K562 (cell line): ENCODE measurements around the gene ZFPM1. TPM values are rescaled to one million over a fixed set of nuclear protein-coding genes. Genes with fewer than 3 reads are reported as not detected.

Experiments
- ATAC-seq: fragments of 200-7000 bp; cut with Tn5 transposase; 3 replicates; pipeline ENCODE4 v1.9.1; 2020; ENCODE audit warnings: moderate library complexity
- BruUV-seq: library from RNA; stranded (reverse); fragments of 400-500 nt; replicated peaks from 2 replicates; lab custom pipeline; 2021; lab: Mats Ljungman, UMichigan
- CTCF ChIA-PET: fragments of 300-600 bp; formaldehyde crosslinking; extraction: SDS; loops from one replicate; lab custom pipeline; 2021; ENCODE audit warnings: low intra/inter-chr PET ratio; lab: Yijun Ruan, JAX
- POLR2A ChIA-PET: fragments of 300-600, 350-650 bp; sonication (Branson Sonifier 250); formaldehyde crosslinking; extraction: SDS; loops from one replicate; lab custom pipeline; 2021; ENCODE audit warnings: antibody characterized with exemption, inconsistent platforms; lab: Yijun Ruan, JAX
- DNase-seq, 4 experiments: peaks; one replicate each; pipeline versions ENCODE4 v3.0.0 to v3.0.0-alpha.2; 2011 to 2018; ENCODE audit warnings: low spot score in 3 of 4, mixed read lengths in 3 of 4; ENCODE audit errors: extremely low read depth in 1 of 4
- FAIRE-seq: peaks from 2 replicates; lab custom pipeline; 2011; peaks lifted over from hg19 to GRCh38; lab: Jason Lieb, UNC
- H2AFZ ChIP-seq: 2 replicates; pipeline ENCODE4 v1.6.0; 2011; ENCODE audit warnings: low read depth, low read length, control low read depth, inconsistent platforms
- H3K27ac ChIP-seq: fragments of 200-600 bp; 3 replicates; pipeline ENCODE4 v1.8.0; 2011; ENCODE audit warnings: low read depth, mild to moderate bottlenecking, control low read depth, inconsistent platforms, low read length, moderate library complexity, mixed read lengths; ENCODE audit errors: extremely low read depth
- H3K27me3 ChIP-seq, 2 experiments: fragments of 300-600 bp in 1 of 2; 2 replicates in 1 of 2; 3 replicates in 1 of 2; pipeline versions ENCODE4 v1.6.0 to v1.8.0; 2011; ENCODE audit warnings: inconsistent platforms in 2 of 2, low read length in 2 of 2, mild to moderate bottlenecking in 1 of 2, mixed read lengths in 1 of 2, moderate library complexity in 1 of 2; ENCODE audit not compliant: control insufficient read depth in 2 of 2, insufficient read depth in 2 of 2
- H3K36me3 ChIP-seq: fragments of 300-600 bp; 3 replicates; pipeline ENCODE4 v1.8.0; 2011; ENCODE audit warnings: mild to moderate bottlenecking, low read length, inconsistent platforms; ENCODE audit not compliant: control insufficient read depth, insufficient read depth
- H3K4me1 ChIP-seq, 2 experiments: fragments of 200-600 bp in 1 of 2; replicated peaks in 1 of 2; 2 replicates in 1 of 2; 3 replicates in 1 of 2; pipeline versions ENCODE4 v1.5.1 to v1.8.0; 2011; ENCODE audit warnings: inconsistent platforms in 2 of 2, low read length in 2 of 2, mild to moderate bottlenecking in 1 of 2, mixed read lengths in 1 of 2, moderate library complexity in 1 of 2; ENCODE audit not compliant: control insufficient read depth in 2 of 2, insufficient read depth in 2 of 2
- H3K4me2 ChIP-seq: 2 replicates; pipeline ENCODE4 v1.6.1; 2011; ENCODE audit warnings: low read length, control low read depth, inconsistent platforms, mixed read lengths; ENCODE audit not compliant: insufficient read depth
- H3K4me3 ChIP-seq: fragments of 200-600 bp; sonication (generic), shearing (Covaris generic); 2 replicates; pipeline ENCODE4 v1.5.1; 2016; ENCODE audit warnings: control low read depth, inconsistent platforms
- H3K79me2 ChIP-seq: fragments of 200-600 bp; 3 replicates; pipeline ENCODE4 v1.8.0; 2011; ENCODE audit warnings: low read length, inconsistent platforms; ENCODE audit not compliant: control insufficient read depth, insufficient read depth
- H3K9ac ChIP-seq, 2 experiments: 2 replicates each; pipeline versions ENCODE4 v1.6.0 to v1.6.1; 2011; ENCODE audit warnings: low read depth in 2 of 2, low read length in 2 of 2, control low read depth in 1 of 2, inconsistent platforms in 1 of 2, mild to moderate bottlenecking in 1 of 2, mixed read lengths in 1 of 2; ENCODE audit not compliant: insufficient read depth in 1 of 2
- H3K9me1 ChIP-seq: one replicate; pipeline ENCODE4 v1.6.0; 2011; ENCODE audit warnings: inconsistent platforms, mild to moderate bottlenecking, low read length, moderate library complexity; ENCODE audit not compliant: control insufficient read depth, insufficient read depth
- H3K9me3 ChIP-seq: replicated peaks from 2 replicates; pipeline ENCODE4 v1.5.1; 2011; ENCODE audit warnings: low read depth, low read length, inconsistent platforms; ENCODE audit not compliant: control insufficient read depth, insufficient read depth
- H4K20me1 ChIP-seq: replicated peaks from 2 replicates; pipeline ENCODE4 v1.6.1; 2011; ENCODE audit warnings: low read length, inconsistent platforms, mixed read lengths; ENCODE audit not compliant: control insufficient read depth, insufficient read depth
- ARID3A ChIP-seq: IDR thresholded peaks from 2 replicates; pipeline ENCODE4 v1.6.1; 2012; ENCODE audit warnings: low read depth, low read length, improper control_type of control experiment, borderline replicate concordance
- CREB3 ChIP-seq: fragments of 450-650 bp; conservative IDR thresholded peaks from 2 replicates; pipeline ENCODE4 v1.6.1; 2016; ENCODE audit warnings: missing genetic modification characterization, low read depth, mild to moderate bottlenecking, missing compliant biosample characterization, moderate library complexity
- ETV6 ChIP-seq, 3 experiments: fragments of 150-350 bp in 1 of 3; sonication (generic) in 1 of 3; formaldehyde crosslinking in 1 of 3; IDR thresholded peaks; 2 replicates each; pipeline versions ENCODE4 v1.6.1 to v1.8.0; 2014 to 2022; ENCODE audit warnings: borderline replicate concordance in 2 of 3, low read depth in 2 of 3, antibody characterized with exemption in 1 of 3, low read length in 1 of 3, mild to moderate bottlenecking in 1 of 3, missing genetic modification reagents in 1 of 3
- HBP1 ChIP-seq: fragments of 450-650 bp; formaldehyde crosslinking; IDR thresholded peaks from 2 replicates; pipeline ENCODE4 v1.4.0; 2022; ENCODE audit warnings: missing genetic modification characterization
- MBD2 ChIP-seq: sonication (generic); IDR thresholded peaks from 2 replicates; pipeline ENCODE4 v1.6.1; 2016; ENCODE audit warnings: low read depth, borderline replicate concordance
- NCOA1 ChIP-seq: fragments of 450-650 bp; IDR thresholded peaks from 2 replicates; pipeline ENCODE4 v1.6.1; 2016; ENCODE audit warnings: low read depth
- ZBTB43 ChIP-seq: sonication (generic); formaldehyde crosslinking; IDR thresholded peaks from 2 replicates; pipeline ENCODE4 v1.8.0; 2023; ENCODE audit warnings: mild to moderate bottlenecking, missing genetic modification reagents
- ZNF57 ChIP-seq: fragments of 450-650 bp; formaldehyde crosslinking; IDR thresholded peaks from 2 replicates; pipeline ENCODE4 v1.4.0; 2020; ENCODE audit warnings: mild to moderate bottlenecking, moderate library complexity
- WGBS: fragments of 100-300 bp; shearing (Covaris generic); methylation state at CpG from one replicate; pipeline ENCODE4 v1.1.6; 2016; ENCODE audit warnings: low coverage, mixed read lengths; ENCODE audit not compliant: insufficient coverage; ENCODE audit errors: missing lambda C conversion rate; 5-methylcytosine and 5-hydroxymethylcytosine counted together
- in situ Hi-C: fragments of 300-500 bp; cut with MboI; formaldehyde crosslinking; loops from 4 replicates; pipeline ENCODE4 v1.15.0; 2018; ENCODE audit warnings: inconsistent platforms, mixed read lengths
- intact Hi-C: fragments of 100-400 bp; cut with micrococcal nuclease; formaldehyde crosslinking; loops from 2 replicates; pipeline ENCODE4 v1.14.2; 2022
- polyA plus RNA-seq, 8 experiments: library from polyadenylated mRNA; depleted of rRNA in 4 of 8; stranded (reverse) in 5 of 8; unstranded in 3 of 8; fragments of >200 nt; fragmentation: Nextera tagmentation in 2 of 8; fragmentation: Illumina TruSeq in 1 of 8; extraction: Ambion mirVana in 2 of 8; extraction: Trizol in 1 of 8; gene quantifications; 2 replicates each; pipeline versions ENCODE4 v1.2.1 to v1.2.3, GENCODE V29; 2011 to 2014; ENCODE audit warnings: inconsistent platforms in 1 of 8, missing spikeins in 1 of 8
- total RNA-seq, 7 experiments: library from RNA; depleted of rRNA in 6 of 7; stranded (reverse); fragments of >200 nt in 6 of 7; fragmentation: Illumina TruSeq in 2 of 7; extraction: Trizol in 2 of 7; gene quantifications; 2 replicates each; pipeline versions ENCODE4 v1.2.1 to v1.2.3, GENCODE V29; 2011 to 2021; ENCODE audit warnings: low replicate concordance in 1 of 7

The ZFPM1 gene
- total and polyA plus RNA-seq, 9 of the 15 experiments (the other 6 are each of a cell fraction or from before 2014, with no cell fraction given), result 0.03 to 35.9 (median 1.4) TPM

GRCh38 chr16:88437367-88437964 is 15.6 kb upstream of the ZFPM1 start:
- Histone ChIP-seq H3K4me1 (peaks cover 0 to 85% of the 10 kb centered on the region in 2 experiments; a peak in 2 of 5 replicates), H3K9me1 (no peaks in the 10 kb centered on the region), H3K27ac (no peak overlapping the region), H3K36me3 (no peaks in the 10 kb centered on the region), H3K4me3 (no peak overlapping the region), H3K9me3 (no peaks in the 10 kb centered on the region), H2AFZ (no peak overlapping the region), H4K20me1 (peaks cover 11% of the 10 kb centered on the region), H3K79me2 (no peaks in the 10 kb centered on the region), H3K9ac (no peak overlapping the region), H3K27me3 (peaks cover 15 to 51% of the 10 kb centered on the region in 2 experiments; a peak in 4 of 5 replicates), H3K4me2 (no peak overlapping the region)
- CTCF ChIA-PET, result interaction anchor here (0.6 to 2.0 kb wide), 3 partner anchors 506 to 658 kb away, joined by 3 to 8 read pairs (median 4); no protein-coding TSS in a partner anchor
- intact Hi-C loops (no loop called here), in situ Hi-C loops (no loop called here)
- POLR2A ChIA-PET, result interaction anchor here (0.6 to 1.4 kb wide), 5 partner anchors 11 to 371 kb away, joined by 3 to 5 read pairs (median 3); partner anchors contain the start of gene ZC3H18
- no TSS peak for BruUV-seq
- DNase-seq, result peak; percentile 74 to 85 (median 84)
- peak; percentile 83 for ATAC-seq
- FAIRE-seq, result peak; percentile 71
- WGBS, result 8% methylated on average over 37 of the region's 55 CpGs
- TF ChIP-seq ZNF57 (CRISPR knock-in tag) (no peak), HBP1 (CRISPR knock-in tag) (no peak), ETV6 (IDR thresholded peaks at IDR 0.05; ENCODE audit: borderline replicate concordance in 1 of 2, low read depth in 2 of 2, low read length in 1 of 2) (no peak), ETV6 (CRISPR knock-in tag; IDR thresholded peaks at IDR 0.05; ENCODE audit: borderline replicate concordance) (no peak), CREB3 (tag) (no peak), ARID3A (no peak), MBD2 (no peak), NCOA1 (no peak), ZBTB43 (CRISPR knock-in tag) (no peak)
